ENCODE measurements around the gene GPR61.

The GPR61 gene

DNA sequence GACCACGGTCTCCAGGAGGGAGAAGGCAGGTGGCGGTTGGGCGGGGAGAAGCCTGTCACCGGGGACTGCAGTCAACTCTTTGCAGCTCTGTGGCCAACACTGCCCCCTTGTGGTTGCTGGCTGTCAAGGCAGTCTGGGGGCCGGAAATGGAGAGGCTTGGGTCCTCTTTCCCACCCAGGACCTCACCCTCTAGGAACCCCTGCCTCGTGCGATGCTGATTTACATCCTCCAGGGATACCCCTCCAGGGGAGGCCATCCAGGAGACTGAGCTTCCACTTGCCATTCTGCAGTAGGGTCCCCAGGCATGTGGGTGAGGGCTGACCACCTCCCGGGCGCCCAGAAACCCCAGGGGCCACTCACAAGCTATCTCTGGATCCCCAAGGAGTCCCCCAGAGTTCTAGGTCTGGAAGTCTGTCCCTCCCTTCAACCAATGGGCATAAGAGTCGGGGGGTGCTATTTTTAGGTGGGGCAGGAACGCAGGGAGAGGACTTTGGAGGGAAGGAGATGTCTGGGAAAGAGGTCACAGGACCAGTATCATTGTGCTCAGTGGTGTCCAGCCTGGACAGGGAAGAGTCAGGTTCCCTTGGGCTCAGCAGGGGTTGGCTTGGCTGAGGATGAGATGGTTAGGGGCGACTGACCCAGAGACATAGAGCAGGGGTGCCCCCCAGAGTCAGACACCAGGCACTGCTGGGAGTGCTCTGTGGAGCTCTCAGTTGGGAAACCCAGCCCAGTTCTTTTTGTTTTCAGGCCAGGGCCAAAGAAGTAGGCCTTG is 7.1 kb upstream of the GPR61 start:
- in situ Hi-C loops (cut with MboI; ENCODE audit: low sequenced_read_pairs): loop anchor here (10.0 to 25.0 kb wide), 2 partner anchors 268 to 455 kb away; partner anchors contain the start of gene AHCYL1

- in situ Hi-C loops (cut with MboI; ENCODE audit: low sequenced_read_pairs): loop anchor here (10.0 to 25.0 kb wide), 2 partner anchors 270 to 453 kb away; partner anchors contain the start of gene AHCYL1
Observed at GRCh38 chr1:109534307-109534858, 5.3 kb upstream of the GPR61 start.

DNA sequence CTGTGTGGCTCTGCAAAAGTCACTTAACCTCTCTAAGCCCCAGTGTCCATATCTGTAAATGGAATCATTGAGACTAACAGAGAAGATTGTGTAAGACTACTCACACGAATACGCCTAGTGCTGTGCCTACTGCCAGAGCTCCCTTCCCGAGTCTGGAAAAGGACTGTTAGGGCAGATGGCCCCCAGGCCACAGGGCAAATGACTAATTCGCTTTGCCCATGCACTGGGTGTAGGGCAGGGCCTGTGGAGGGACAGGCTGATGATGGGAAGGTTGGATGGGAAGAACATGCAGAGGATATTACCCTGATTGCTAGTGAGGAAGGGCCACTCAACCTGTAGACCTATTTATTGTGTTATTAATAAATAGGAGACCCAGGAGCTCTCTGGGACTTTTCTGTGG is 4.2 kb upstream of the GPR61 start:
- in situ Hi-C loops (cut with MboI; ENCODE audit: low sequenced_read_pairs): loop anchor here (5.0 to 25.0 kb wide), 3 partner anchors 38 to 452 kb away; partner anchors contain the start of gene AHCYL1

DNA sequence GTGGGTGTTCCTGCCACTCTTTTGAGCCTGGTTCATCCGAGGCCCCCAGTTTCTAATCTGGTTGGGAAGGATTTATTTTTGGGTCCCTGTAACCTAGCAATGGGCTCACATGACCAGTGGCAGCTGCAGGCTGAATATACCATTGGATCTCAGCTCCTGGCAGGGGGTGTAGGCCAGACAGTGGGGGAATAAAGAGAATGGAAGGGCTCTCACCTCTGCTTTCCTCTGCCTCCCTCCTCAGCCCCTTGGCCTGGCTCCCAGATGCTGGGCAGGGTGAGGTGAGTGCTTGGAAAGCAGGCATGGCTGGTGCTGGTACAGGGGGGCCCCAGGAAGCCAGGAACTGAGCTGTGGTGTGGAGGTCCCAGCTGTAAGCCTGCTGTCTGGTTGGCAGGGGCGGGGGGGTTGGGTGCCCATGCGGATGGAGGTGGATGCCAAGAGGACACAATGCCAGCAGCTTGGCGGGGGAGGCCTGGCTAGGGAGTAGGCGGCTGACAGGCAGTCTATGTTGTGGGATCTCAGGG is 3.6 kb upstream of the GPR61 start:
- in situ Hi-C loops (cut with MboI; ENCODE audit: low sequenced_read_pairs): loop anchor here (5.0 to 25.0 kb wide), 3 partner anchors 39 to 451 kb away; partner anchors contain the start of gene AHCYL1

GRCh38 chr1:109537450-109538178 is 2.1 kb upstream of the GPR61 start:
- in situ Hi-C loops (cut with MboI; ENCODE audit: low sequenced_read_pairs): loop anchor here (5.0 to 25.0 kb wide), 3 partner anchors 40 to 450 kb away; partner anchors contain the start of gene AHCYL1

DNA sequence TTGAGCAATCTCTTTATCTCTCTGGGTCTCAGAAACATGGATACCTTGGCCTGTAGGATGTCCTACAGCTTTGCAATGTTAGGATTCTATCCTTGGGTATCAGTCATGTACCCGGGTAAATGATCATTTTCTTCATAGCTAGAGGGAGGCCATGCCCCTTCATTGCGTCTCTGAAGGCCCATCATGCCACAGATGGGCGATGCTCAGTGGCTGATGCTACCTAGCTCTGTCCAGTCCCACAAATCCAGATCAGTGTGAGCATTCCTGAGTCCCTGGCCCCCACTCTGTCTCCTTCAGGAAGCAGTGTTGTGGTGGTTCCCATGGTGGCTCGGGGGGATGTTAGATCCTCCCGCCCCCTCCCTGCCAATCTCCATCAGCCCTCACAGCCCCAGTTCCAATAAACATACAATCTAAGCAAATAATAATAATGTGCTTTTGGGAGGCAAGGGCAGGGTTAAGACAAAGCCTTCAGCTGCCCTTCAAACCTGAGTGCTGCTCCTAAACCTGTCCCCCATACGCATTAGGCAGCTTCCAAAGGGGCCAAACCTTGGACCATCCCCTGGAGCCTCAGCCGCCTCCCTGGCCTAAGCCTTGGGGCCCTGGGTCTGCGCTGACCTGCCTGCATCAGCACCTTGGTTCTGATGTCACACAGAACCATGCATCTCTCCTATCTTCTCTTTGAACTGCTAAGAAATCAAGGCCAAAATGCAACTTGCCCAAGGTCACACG is 681 bp upstream of the GPR61 start:
- in situ Hi-C loops (cut with MboI; ENCODE audit: low sequenced_read_pairs): loop anchor here (5.0 to 25.0 kb wide), 3 partner anchors 42 to 448 kb away; partner anchors contain the start of gene AHCYL1

DNA sequence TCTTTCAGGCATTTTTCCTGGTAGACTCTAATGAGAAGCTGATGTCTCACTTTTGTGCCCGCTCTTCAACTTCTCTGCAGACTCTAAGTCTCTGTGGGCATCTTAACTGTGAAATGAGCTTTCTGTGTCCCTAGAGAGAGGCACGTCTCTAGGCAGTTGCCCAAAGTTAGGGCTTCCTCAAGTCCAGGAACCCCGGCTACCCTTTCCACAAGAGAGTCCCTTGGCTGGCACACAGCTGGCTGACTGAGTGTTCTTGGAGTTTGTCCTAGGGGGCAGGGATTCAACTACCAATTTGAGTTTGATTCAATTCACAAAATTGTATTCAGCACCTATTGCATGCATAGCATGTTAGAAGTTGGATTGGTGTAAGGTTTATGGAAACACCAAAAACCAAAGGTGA is 1.4 kb downstream of the GPR61 start:
- in situ Hi-C loops (cut with MboI; ENCODE audit: low sequenced_read_pairs): loop anchor here (10.0 to 25.0 kb wide), 2 partner anchors 94 to 446 kb away; partner anchors contain the start of gene AHCYL1

DNA sequence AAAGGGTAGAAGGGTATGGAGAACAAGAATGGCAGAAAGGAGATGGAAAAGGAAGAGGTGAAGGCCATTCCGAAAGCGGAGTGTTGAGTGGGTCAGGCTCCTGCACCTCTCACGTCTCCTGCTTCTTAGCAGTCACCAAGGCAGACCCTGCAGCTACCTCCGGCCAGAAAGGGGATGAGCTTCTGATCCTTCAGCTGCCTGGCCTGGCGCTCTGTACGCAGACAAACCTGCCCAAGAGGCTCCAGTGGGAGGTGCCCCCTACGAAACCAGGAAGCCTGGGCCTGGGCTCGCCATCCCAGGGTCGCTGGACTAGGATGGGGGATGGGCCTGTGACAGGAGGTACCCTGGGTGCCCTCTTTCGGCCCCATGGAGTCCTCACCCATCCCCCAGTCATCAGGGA is 3.0 kb downstream of the GPR61 start:
- in situ Hi-C loops (cut with MboI; ENCODE audit: low sequenced_read_pairs): loop anchor here (10.0 to 25.0 kb wide), 2 partner anchors 92 to 445 kb away; partner anchors contain the start of gene AHCYL1

GRCh38 chr1:109543283-109543987 is 3.8 kb downstream of the GPR61 start:
- in situ Hi-C loops (cut with MboI; ENCODE audit: low sequenced_read_pairs): loop anchor here (10.0 to 25.0 kb wide), 2 partner anchors 91 to 444 kb away; partner anchors contain the start of gene AHCYL1

DNA sequence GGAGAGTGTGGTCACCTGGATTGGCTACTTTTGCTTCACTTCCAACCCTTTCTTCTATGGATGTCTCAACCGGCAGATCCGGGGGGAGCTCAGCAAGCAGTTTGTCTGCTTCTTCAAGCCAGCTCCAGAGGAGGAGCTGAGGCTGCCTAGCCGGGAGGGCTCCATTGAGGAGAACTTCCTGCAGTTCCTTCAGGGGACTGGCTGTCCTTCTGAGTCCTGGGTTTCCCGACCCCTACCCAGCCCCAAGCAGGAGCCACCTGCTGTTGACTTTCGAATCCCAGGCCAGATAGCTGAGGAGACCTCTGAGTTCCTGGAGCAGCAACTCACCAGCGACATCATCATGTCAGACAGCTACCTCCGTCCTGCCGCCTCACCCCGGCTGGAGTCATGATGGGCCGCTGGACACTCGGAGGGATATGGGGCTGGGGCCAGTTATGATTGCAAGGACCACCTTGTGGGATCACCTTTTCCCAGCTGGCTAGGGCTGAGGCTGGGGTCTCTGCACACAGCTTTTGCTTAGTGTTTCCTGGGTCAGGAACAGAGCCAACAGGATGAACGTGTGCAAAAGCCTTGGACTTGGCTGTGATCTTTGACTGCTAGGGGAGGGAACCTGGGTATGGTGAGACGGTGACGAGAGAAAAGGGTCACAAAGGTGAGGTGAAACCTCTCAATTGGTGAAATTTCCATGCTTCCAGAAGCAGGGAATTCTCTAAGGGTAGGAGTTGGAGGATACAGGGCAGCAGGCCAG is 4.5 kb downstream of the GPR61 start:
- in situ Hi-C loops (cut with MboI; ENCODE audit: low sequenced_read_pairs): loop anchor here (10.0 to 25.0 kb wide), 2 partner anchors 91 to 443 kb away; partner anchors contain the start of gene AHCYL1

- in situ Hi-C loops (cut with MboI; ENCODE audit: low sequenced_read_pairs): loop anchor here (5.0 to 25.0 kb wide), 3 partner anchors 88 to 441 kb away; partner anchors contain the start of gene AHCYL1
Observed at GRCh38 chr1:109546311-109547109, 6.8 kb downstream of the GPR61 start.

DNA sequence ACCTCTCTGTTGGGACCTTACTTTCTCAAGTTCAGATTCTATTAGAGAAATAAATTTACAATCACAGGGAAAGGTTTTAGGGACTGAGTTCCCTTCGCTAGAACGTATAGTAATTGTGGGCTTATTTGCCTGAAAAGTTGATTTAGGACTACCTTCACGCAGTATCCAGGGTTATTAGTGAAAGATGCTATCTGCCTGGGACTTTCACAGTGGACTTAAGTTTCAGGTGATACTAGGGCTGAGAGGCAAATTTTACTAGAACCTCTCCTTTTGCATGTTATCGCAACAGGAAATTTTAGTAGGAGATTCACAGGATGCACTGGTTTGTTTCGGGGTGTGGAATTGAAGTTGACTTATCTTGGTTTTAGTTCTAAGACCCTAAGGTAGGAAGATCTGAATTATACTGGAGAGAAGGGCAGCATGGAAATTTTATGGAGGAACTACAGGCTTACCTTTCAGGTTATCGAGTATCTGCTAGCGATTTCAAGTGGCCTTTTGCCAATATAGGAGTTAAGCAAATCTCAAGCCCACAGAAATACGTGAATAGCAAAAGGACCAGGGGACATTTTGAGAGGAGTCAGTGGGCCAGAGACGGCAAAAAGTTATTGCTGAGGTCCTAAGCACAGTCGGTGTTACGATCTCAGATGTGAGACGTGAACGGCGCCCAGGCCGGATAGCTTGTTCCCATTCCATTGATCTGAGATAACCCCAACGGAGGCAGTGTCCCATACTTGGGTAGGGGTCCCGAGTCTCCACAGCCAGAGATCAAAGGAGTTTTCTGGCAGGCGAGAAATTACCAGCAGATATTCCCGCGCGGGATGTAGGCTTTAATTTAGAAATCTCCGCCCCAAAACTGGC is 8.0 kb downstream of the GPR61 start:
- in situ Hi-C loops (cut with MboI; ENCODE audit: low sequenced_read_pairs): loop anchor here (5.0 to 25.0 kb wide), 3 partner anchors 87 to 440 kb away; partner anchors contain the start of gene AHCYL1

GRCh38 chr1:109548321-109549267 is 8.9 kb downstream of the GPR61 start, which contains the start of gene GNAI3:
Gene GNAI3 (plus strand): TSS chr1:109548615. CDS start chr1:109548721, 106 bp downstream.
- in situ Hi-C loops (cut with MboI; ENCODE audit: low sequenced_read_pairs): loop anchor here (5.0 to 25.0 kb wide), 3 partner anchors 86 to 439 kb away; partner anchors contain the start of gene AHCYL1

DNA sequence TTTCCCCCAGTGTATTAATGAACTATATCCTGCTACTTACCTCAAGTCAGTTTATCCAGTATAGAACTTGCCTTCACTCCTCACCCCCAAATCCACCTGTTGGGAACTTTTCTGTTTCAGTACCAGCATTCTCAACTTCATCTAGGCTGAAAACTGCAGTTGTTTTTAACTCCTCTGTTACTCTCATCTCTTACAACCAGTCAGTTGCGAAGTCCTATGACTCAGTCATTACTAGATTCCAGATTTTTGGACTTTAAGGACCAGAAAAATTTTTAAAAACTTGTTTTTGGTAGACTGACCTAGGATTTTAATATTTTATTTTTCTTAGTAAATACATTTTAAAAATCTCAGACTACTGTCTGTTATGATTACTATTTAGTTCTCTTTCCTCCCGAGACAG is 16.9 kb downstream of the GPR61 start:
- in situ Hi-C loops (cut with MboI; ENCODE audit: low sequenced_read_pairs): no loop called here

DNA sequence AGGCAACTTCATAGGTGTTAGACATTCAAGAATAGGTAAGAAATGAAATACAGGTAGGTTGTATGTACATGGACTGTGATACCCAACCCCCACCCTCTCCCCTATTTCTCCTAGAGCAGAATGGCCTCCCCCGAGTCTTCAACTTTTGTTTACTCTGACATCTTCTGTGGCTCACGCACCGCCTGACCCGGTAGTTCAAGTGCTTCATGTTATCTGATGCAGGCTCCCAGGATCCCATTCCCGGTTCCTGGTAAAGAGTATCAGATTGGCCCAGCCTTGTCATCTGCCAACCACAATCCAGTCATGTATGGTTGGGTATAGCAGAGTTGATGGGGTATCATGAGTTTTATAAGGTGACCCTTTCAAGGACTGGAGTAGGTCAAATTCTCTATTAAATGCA is 17.8 kb downstream of the GPR61 start:
- in situ Hi-C loops (cut with MboI; ENCODE audit: low sequenced_read_pairs): no loop called here

DNA sequence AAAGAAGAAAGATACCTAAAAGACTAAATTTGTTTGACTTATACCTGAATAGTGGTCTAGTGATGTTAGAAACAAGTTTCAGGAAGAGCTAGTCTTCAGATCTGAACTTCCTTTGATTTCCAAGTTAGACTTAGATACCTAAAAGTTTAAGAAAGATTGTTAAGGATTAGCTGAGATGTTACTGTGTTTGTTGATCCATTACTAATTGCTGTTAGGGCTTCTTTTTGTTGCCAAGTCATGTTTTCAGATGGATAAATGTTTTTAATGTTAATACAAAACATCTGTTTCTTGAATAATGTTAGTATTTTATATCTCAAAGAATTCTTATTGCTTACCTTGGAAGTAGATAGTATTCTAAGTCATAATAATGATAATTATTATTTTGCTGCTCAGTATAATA is 20.3 kb downstream of the GPR61 start:
- in situ Hi-C loops (cut with MboI; ENCODE audit: low sequenced_read_pairs): no loop called here
